Neural crest cell (in vitro differentiated cells): ENCODE results near the gene TNFAIP2. TPM values are rescaled to one million over a fixed set of nuclear protein-coding genes. Genes with fewer than 3 reads are reported as not detected.
A peak's percentile ranks its signal among the peaks of the same experiment; 100 is the strongest.

Source experiments
- DNase-seq: peaks from one replicate; pipeline ENCODE4 v3.0.0; 2021; ENCODE audit warnings: low read depth, mixed read lengths, low spot score
- H3K27ac Mint-ChIP-seq: one replicate; pipeline ENCODE4 v1.8.0; 2021; ENCODE audit warnings: mild to moderate bottlenecking, mixed read lengths; ENCODE audit not compliant: unreplicated experiment
- H3K27me3 Mint-ChIP-seq: 2 replicates; pipeline ENCODE4 v1.8.0; 2021; ENCODE audit warnings: low read depth, mild to moderate bottlenecking, mixed read lengths
- H3K36me3 Mint-ChIP-seq: 2 replicates; pipeline ENCODE4 v1.8.0; 2021; ENCODE audit warnings: low read depth, mild to moderate bottlenecking, mixed read lengths
- H3K4me1 Mint-ChIP-seq: 2 replicates; pipeline ENCODE4 v1.8.0; 2021; ENCODE audit warnings: mixed read lengths
- H3K4me3 Mint-ChIP-seq: one replicate; pipeline ENCODE4 v1.8.0; 2021; ENCODE audit warnings: mild to moderate bottlenecking, mixed read lengths
- H3K9me3 Mint-ChIP-seq: 2 replicates; pipeline ENCODE4 v1.8.0; 2021; ENCODE audit warnings: mixed read lengths
- total RNA-seq: library from RNA; stranded (reverse); gene quantifications from 2 replicates; pipeline ENCODE4 v1.2.1, GENCODE V29; 2021
- TF ChIP-seq, protein P1 (sequence below): fragments of 200-600 bp; sonication (generic); conservative IDR thresholded peaks from 2 replicates; pipeline ENCODE4 v1.5.0; 2021; ENCODE audit warnings: antibody characterized with exemption, mild to moderate bottlenecking

Gene TNFAIP2
- total RNA-seq, 1 donor from 2014 or later = 11.6 TPM

DNA sequence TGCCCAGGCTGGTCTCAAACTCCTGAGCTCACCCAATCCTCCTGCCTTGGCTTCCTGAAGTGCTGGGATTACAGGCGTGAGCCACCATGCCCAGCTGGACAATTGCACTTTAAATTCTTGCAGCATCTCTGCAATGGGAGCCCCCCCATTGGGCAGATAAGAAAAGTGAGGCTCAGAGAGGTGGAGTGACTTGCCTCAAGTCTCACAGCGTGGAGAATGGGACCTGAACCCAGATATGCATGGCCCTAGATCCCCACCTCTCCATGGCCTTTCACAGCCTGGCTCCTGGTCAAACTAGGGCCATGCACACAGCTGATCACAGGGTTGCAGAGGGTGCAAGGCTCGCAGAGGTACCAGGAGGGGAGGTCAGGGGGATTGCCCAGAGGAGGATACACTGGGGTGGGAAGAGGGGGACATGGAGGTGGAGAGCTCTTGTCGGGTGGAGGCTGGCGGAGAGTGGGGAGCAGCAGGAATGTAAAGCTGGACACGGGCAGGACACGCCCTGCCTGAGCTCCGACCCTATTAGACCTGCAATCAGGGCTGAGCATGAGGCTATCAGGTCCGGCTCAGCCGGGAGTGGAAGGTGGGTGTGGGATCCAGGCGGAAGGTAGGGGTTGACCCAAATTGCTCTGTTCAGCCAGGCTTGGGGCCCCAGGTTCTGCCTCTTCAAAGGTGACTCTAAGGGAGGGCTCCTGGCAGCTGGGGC lies 21.9 kb upstream of the TNFAIP2 start:
- peaks cover 26% of the 10 kb centered on the region for H3K27me3 Mint-ChIP-seq
- no peaks in the 10 kb centered on the region for H3K9me3 Mint-ChIP-seq
- H3K4me1 Mint-ChIP-seq = peaks cover 9% of the 10 kb centered on the region
- no peak for DNase-seq
- no peak overlapping the region for H3K4me3 Mint-ChIP-seq
- H3K36me3 Mint-ChIP-seq = no peaks in the 10 kb centered on the region
- peak overlapping the region; percentile 63 for H3K27ac Mint-ChIP-seq
- TF ChIP-seq, protein P1, sequence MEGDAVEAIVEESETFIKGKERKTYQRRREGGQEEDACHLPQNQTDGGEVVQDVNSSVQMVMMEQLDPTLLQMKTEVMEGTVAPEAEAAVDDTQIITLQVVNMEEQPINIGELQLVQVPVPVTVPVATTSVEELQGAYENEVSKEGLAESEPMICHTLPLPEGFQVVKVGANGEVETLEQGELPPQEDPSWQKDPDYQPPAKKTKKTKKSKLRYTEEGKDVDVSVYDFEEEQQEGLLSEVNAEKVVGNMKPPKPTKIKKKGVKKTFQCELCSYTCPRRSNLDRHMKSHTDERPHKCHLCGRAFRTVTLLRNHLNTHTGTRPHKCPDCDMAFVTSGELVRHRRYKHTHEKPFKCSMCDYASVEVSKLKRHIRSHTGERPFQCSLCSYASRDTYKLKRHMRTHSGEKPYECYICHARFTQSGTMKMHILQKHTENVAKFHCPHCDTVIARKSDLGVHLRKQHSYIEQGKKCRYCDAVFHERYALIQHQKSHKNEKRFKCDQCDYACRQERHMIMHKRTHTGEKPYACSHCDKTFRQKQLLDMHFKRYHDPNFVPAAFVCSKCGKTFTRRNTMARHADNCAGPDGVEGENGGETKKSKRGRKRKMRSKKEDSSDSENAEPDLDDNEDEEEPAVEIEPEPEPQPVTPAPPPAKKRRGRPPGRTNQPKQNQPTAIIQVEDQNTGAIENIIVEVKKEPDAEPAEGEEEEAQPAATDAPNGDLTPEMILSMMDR = no peak

DNA sequence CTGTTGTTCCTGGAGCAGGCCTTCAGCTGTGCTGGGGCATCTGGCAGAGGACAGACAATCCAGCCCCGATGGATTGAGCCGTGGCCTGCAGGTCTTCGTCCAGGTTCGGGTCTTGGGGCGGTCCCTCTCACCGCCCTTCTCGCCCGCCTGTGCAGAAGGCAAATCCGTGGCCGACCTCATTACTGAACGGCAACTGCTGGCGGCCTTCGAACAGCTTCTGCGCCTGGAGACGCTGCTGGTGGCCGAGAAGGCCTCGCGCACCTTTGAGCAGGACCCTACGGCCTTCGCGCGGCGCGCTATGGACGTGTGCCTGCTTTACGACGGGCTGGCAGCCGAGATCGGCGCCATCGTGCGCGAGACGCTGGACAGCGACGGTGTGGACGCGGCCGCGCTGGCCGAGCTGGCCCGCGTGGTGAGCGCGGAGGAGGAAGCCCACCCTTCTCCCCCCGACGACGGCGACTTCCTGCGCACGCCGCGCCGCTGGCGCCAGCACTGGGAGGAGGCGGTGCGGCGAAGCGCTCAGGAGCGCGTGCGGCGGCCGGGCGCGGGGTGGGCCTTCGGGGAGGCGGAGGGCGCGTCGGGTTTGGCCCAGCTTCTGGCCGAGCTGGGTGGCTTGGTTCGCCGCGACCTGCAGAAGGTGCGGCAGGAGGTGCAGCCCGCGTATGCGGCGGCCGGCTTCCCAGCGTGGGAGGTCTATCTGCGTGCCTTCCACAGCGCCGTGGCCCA lies 21.1 kb upstream of the TNFAIP2 start:
- Mint-ChIP-seq H3K36me3 (no peaks in the 10 kb centered on the region), H3K27ac (no peak overlapping the region), H3K4me1 (peaks cover 5% of the 10 kb centered on the region), H3K9me3 (no peaks in the 10 kb centered on the region), H3K27me3 (peaks cover 26% of the 10 kb centered on the region), H3K4me3 (no peak overlapping the region)
- TF ChIP-seq, protein P1 = no peak
- no peak for DNase-seq

DNA sequence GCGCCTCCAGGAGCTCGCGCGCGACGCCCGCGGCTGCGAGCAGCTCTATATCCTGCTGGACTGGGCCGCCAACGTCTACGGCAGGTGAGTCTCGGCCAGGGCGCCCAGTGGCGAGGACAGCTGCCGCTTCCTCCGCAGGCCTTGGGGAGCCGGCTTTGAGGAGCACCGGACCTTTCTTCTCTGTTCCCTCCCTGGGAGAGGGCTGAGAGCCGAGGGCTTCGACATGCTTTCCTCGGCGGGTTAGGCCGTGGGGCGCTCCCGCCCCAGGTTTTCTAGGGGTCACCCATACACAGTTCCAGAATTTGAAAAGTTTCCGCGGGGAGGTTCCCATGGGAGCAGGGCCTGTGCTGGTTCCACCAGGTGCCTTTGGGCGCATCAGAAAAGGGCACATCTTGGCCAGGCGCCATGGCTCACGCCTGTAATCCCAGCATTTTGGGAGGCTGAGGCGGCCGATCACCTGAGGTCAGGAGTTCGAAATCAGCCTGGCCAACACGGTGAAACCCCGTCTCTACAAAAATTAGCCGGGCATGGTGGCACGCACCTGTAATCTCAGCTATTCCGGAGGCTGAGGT lies 20.5 kb upstream of the TNFAIP2 start:
- H3K4me3 Mint-ChIP-seq = no peak overlapping the region
- H3K4me1 Mint-ChIP-seq = peaks cover 5% of the 10 kb centered on the region
- H3K36me3 Mint-ChIP-seq = no peaks in the 10 kb centered on the region
- DNase-seq = no peak
- TF ChIP-seq, protein P1 = no peak
- no peak overlapping the region for H3K27ac Mint-ChIP-seq
- H3K27me3 Mint-ChIP-seq = peaks cover 26% of the 10 kb centered on the region
- H3K9me3 Mint-ChIP-seq = no peaks in the 10 kb centered on the region

DNA sequence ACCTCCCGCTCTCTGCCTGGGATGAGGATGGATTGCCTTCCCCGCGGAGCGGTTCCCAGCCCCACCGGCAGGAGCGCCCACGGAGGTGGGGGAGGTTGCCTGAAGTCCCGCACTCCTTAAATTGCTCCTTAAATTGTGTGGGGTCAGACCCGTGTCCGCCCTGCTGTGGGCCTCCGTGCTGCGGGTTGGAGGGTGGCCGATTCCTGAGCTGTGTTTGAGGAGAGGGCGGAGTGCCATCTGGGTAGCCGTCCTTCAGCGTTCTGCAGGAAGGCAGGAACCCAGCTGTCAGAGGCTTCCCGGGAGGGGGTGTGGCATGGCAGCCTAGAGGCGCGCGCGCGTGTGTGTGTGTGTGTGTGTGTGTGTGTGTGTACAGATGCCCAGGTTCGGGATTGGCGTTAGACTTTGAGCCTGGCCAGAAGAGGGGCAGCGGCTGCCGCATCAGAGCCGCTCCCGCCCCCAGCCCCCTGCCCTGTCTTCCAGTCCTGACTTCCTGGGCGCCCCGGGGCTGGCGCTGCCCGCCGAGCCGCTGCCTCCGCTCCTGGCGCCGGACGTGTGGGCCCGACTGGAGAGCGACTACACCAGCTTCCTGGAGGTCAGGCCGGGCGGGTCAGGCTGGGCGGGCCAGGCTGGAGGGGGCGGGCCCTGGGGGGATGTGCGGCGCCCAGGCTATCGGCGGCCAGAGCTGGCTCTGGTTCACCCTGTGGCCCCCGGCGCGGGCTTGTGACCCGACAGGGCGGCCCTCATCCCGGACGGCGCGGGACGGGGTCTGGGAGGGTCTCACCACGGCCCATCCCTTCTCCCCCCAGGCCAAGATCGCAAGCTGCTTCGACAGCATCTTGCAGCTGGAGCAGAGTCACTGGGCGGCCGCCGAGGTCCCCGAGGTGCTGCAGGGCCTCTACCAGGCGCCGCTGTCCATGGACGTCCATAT lies 19.5 kb upstream of the TNFAIP2 start:
- H3K9me3 Mint-ChIP-seq = no peaks in the 10 kb centered on the region
- H3K27me3 Mint-ChIP-seq = peaks cover 26% of the 10 kb centered on the region
- H3K4me1 Mint-ChIP-seq = peaks cover 5% of the 10 kb centered on the region
- DNase-seq = no peak
- TF ChIP-seq, protein P1 = no peak
- no peak overlapping the region for H3K27ac Mint-ChIP-seq
- no peaks in the 10 kb centered on the region for H3K36me3 Mint-ChIP-seq
- no peak overlapping the region for H3K4me3 Mint-ChIP-seq

GRCh38 chr14:103104389-103104653 lies 18.9 kb upstream of the TNFAIP2 start:
- H3K27me3 Mint-ChIP-seq = peaks cover 26% of the 10 kb centered on the region
- H3K4me1 Mint-ChIP-seq = peaks cover 5% of the 10 kb centered on the region
- no peaks in the 10 kb centered on the region for H3K9me3 Mint-ChIP-seq
- TF ChIP-seq, protein P1 = no peak
- H3K4me3 Mint-ChIP-seq = no peak overlapping the region
- H3K36me3 Mint-ChIP-seq = no peaks in the 10 kb centered on the region
- H3K27ac Mint-ChIP-seq = no peak overlapping the region
- no peak for DNase-seq
